ENCODE data around the gene TRAP1.

- TF ChIP-seq EZH2 (IDR thresholded peaks at IDR 0.05; ENCODE audit: borderline replicate concordance, low read length) (no peak), CTCF (IDR thresholded peaks at IDR 0.05; ENCODE audit: low read length) (no peak)
Observed at GRCh38 chr16:3638916-3639644, 78.2 kb downstream of the TRAP1 start.

Data from OCI-LY1 (cell line).